Activated naive CD8-positive, alpha-beta T cell (primary cell): Measurements from ENCODE around the gene CFAP20.
"Not testable (repeated sequence)": the region's sequence is repeated elsewhere in the genome, so short reads cannot be mapped to it uniquely, and the experiment has no call there.

Experiments
- H3K27ac Mint-ChIP-seq: one replicate; pipeline ENCODE4 v1.8.0; 2021; ENCODE audit warnings: mixed read lengths
- H3K27me3 Mint-ChIP-seq: one replicate; pipeline ENCODE4 v1.8.0; 2021; ENCODE audit warnings: mixed read lengths
- H3K36me3 Mint-ChIP-seq: one replicate; pipeline ENCODE4 v1.8.0; 2021; ENCODE audit warnings: mixed read lengths
- H3K4me1 Mint-ChIP-seq: one replicate; pipeline ENCODE4 v1.8.0; 2021; ENCODE audit warnings: low read depth, mixed read lengths
- H3K4me3 Mint-ChIP-seq: one replicate; pipeline ENCODE4 v1.8.0; 2021; ENCODE audit warnings: mild to moderate bottlenecking, mixed read lengths
- H3K9me3 Mint-ChIP-seq: one replicate; pipeline ENCODE4 v1.8.0; 2021; ENCODE audit warnings: low read depth, mixed read lengths

CFAP20 gene

DNA sequence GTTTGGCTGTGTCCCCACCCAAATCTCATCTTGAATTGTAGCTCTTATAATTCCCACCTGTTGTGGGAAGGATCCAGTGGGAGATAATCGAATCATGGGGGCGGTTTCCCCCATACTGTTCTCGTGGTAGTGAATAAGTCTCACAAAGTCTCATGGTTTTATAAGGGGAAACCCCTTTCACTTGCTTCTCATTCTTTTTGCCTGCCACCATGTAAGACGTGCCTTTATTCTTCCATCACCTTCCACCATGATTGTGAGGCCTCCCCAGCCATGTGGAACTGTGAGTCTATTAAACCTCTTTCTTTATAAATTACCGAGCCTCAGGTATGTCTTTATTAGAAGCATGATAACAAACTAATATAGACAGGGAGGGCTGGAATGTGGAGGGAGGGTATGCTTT is 57.0 kb downstream of the CFAP20 start:
- H3K4me3 Mint-ChIP-seq, H3K27ac Mint-ChIP-seq, H3K4me1 Mint-ChIP-seq, H3K36me3 Mint-ChIP-seq, H3K27me3 Mint-ChIP-seq, H3K9me3 Mint-ChIP-seq: not testable (repeated sequence)

DNA sequence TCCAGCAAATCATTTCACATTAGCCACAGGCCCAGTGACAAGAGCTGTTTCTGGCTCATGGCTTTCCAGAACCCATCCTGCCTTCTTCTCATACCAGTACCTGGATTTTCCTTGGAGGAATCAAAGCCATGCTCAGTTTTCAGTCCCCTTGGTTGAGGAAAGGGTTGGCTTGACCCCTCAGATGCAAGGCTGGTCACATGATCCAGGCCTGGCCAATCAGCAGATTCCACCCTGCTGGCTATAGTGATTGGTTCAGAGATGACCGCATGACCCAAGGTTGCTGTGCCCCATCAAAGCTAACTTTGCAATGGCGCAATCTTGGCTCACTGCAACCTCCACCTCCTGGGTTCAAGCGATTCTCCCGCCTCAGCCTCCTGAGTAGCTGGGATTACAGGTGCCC is 58.6 kb downstream of the CFAP20 start:
- no peaks in the 10 kb centered on the region for H3K4me1 Mint-ChIP-seq
- no peaks in the 10 kb centered on the region for H3K27me3 Mint-ChIP-seq
- H3K9me3 Mint-ChIP-seq, result no peaks in the 10 kb centered on the region
- peaks cover 3% of the 10 kb centered on the region for H3K36me3 Mint-ChIP-seq
- no peak overlapping the region for H3K4me3 Mint-ChIP-seq
- no peak overlapping the region for H3K27ac Mint-ChIP-seq
